D721Med (cell line): ENCODE measurements around the gene BAIAP2L1.

Experiments
- DNase-seq: peaks from one replicate; pipeline ENCODE4 v3.0.0; 2011; ENCODE audit warnings: low spot score; ENCODE audit not compliant: insufficient read length
- FAIRE-seq: peaks from 2 replicates; lab custom pipeline; 2011; peaks lifted over from hg19 to GRCh38; lab: Jason Lieb, UNC
- CTCF ChIP-seq: IDR thresholded peaks from 2 replicates; pipeline ENCODE4 v1.5.1; 2012; ENCODE audit warnings: mild to moderate bottlenecking, control low read depth; ENCODE audit not compliant: insufficient read depth; ENCODE audit errors: missing control alignments

The BAIAP2L1 gene

GRCh38 chr7:98284335-98285036 is 116.4 kb downstream of the BAIAP2L1 start:
- FAIRE-seq (no peak), DNase-seq (no peak)
- no peak for TF ChIP-seq CTCF

- no peak for TF ChIP-seq CTCF
- FAIRE-seq: no peak
- no peak for DNase-seq
Observed at GRCh38 chr7:98283887-98284222, 117.0 kb downstream of the BAIAP2L1 start.

DNA sequence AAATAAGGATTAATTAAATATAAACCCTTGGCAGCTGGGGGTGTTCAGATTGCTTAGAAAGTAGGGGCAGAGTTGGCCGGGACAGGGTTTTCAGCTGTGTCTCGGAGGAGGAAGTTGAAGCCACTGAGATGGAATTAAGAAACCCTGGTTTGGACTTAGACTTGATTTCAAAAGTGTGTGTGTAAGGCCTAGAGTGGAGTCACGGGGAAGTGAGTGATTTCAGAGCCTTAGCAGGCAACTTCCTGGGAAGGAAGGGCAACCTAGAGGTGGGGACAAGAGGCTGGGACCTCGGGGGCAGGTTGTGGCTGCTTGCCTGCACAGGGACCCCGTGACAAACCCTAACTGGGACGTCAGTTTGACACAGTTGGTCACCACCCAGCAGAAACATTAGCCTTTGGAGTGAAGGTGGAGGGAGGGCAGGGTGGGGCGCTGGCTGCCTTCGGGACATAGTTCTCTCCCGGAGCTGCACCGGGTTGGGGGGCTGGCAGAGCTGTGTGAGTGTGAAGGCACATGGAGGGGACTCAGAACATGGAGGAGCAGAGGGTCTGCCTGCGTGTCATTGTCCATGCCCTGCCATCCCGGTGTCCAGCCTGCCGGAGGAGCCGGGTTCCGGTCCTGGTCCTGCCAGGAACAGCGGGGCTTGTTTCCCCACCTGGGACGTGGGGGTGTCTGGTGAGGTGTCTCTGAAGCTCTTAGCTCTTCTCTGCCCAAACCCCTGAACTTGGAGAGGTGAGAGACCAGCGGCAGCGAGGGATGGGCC is 117.6 kb downstream of the BAIAP2L1 start:
- FAIRE-seq (no peak), DNase-seq (no peak)
- TF ChIP-seq CTCF: no peak

DNA sequence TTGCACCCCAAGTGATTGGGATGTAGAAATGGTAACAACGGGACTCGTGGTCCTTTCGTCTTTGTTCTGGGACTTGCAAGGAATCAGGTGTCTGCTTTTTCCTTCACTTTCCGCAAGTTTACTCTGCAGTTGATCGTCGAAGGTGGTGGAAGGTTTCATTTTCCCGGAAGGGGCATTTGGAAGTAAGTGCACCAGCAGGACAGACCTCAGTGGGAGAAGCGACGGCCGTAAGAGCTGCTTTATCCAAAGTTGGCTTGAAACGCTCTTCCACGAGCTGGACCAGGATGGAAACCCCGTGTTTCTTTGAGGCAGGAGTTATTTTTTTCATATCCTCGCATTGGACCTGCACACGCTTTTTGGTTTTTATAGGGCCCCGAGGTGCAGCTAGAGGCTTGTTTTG is 118.2 kb downstream of the BAIAP2L1 start:
- TF ChIP-seq CTCF: no peak
- no peak for DNase-seq
- no peak for FAIRE-seq

DNA sequence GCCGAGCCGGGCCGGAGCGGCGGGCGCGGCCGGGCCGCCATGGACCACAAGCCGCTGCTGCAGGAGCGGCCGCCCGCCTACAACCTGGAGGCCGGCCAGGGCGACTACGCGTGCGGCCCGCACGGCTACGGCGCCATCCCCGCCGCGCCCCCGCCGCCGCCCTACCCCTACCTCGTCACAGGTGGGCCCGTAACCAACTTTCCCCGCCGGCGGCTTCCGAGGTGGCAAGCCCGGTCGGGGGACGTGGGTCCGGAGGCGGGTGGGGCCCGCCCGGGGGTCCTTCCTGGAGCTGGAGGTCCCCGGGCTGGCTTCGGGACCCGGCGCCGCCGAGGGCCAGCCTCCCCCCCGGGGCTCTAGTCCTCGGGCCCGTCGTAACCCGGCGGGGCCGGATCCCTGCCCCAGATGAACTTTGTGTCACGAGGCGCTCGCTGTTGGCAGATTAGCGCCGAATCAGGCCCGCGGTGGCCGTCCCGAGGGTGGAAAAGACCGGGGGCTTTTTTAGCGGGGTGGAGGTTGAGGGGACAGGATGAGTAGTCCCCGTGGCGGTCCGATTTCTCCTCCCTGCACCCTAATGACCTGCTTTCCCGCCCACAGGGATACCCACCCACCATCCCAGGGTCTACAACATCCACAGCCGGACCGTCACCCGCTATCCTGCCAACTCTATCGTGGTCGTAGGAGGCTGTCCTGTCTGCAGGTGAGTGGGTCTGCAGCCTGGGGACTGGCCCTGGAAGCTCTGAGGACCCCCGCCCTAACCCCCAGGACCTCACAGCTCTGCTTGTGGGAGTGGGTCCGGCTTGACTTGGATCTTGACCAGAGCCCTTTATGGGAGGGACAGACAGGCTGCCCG is 118.9 kb downstream of the BAIAP2L1 start:
- FAIRE-seq (no peak), DNase-seq (no peak)
- TF ChIP-seq CTCF: no peak

- DNase-seq: peak; percentile 74
- no peak for FAIRE-seq
- no peak for TF ChIP-seq CTCF
Observed at GRCh38 chr7:98280791-98281756, 119.8 kb downstream of the BAIAP2L1 start, which contains the start of gene BRI3. Gene BRI3, plus strand, starts transcription at chr7:98281686. Its CDS starts 110 bp downstream, at chr7:98281796.
